CD4-positive, CD25-positive, alpha-beta regulatory T cell (primary cell): ENCODE measurements around the gene ZFYVE27. TPM values are rescaled to one million over a fixed set of nuclear protein-coding genes. Genes with fewer than 3 reads are reported as not detected.

ENCODE experiments used
- ATAC-seq, 2 donors: fragments of 150-1000 bp; cut with Tn5 transposase; one replicate each; pipeline ENCODE4 v1.10.0; 2021; ENCODE audit warnings: low read depth in 2 of 2, moderate number of reproducible peaks in 2 of 2, moderate library complexity in 1 of 2
- DNase-seq, 3 donors: peaks; one replicate each; pipeline versions ENCODE4 v3.0.0 to v3.0.0-alpha.2; 2012 to 2022; ENCODE audit warnings: mixed read lengths in 1 of 3
- H3K27ac ChIP-seq: one replicate; pipeline ENCODE4 v1.7.0; 2013; ENCODE audit warnings: mild to moderate bottlenecking, low read length; ENCODE audit not compliant: insufficient read depth, poor library complexity, severe bottlenecking
- H3K27me3 ChIP-seq: one replicate; pipeline ENCODE4 v1.7.0; 2013; ENCODE audit warnings: low read length; ENCODE audit not compliant: control insufficient read depth, insufficient read depth
- H3K36me3 ChIP-seq: one replicate; pipeline ENCODE4 v1.7.0; 2013; ENCODE audit warnings: mild to moderate bottlenecking, low read length, moderate library complexity; ENCODE audit not compliant: control insufficient read depth, insufficient read depth
- H3K4me1 ChIP-seq: 2 replicates; pipeline ENCODE4 v1.7.0; 2013; ENCODE audit warnings: mild to moderate bottlenecking, low read length; ENCODE audit not compliant: insufficient read depth, control insufficient read depth, poor library complexity, severe bottlenecking
- H3K4me3 ChIP-seq: one replicate; pipeline ENCODE4 v1.7.0; 2013; ENCODE audit warnings: low read depth, mild to moderate bottlenecking, low read length, moderate library complexity
- H3K9me3 ChIP-seq, 2 experiments: 1 replicate in 1 of 2; 2 replicates in 1 of 2; pipeline ENCODE4 v1.7.0; 2013; ENCODE audit warnings: low read length in 2 of 2, mild to moderate bottlenecking in 1 of 2, moderate library complexity in 1 of 2; ENCODE audit not compliant: control insufficient read depth in 2 of 2
- H3K27ac Mint-ChIP-seq, 3 donors: one replicate each; pipeline ENCODE4 v1.8.0; 2020 to 2022; ENCODE audit warnings: mild to moderate bottlenecking in 3 of 3, mixed read lengths in 3 of 3, moderate library complexity in 2 of 3
- H3K27me3 Mint-ChIP-seq: one replicate; pipeline ENCODE4 v1.8.0; 2022; ENCODE audit warnings: mild to moderate bottlenecking, mixed read lengths
- H3K36me3 Mint-ChIP-seq: one replicate; pipeline ENCODE4 v1.8.0; 2020; ENCODE audit warnings: mixed read lengths
- H3K4me1 Mint-ChIP-seq, 4 donors: one replicate each; pipeline ENCODE4 v1.8.0; 2020 to 2022; ENCODE audit warnings: mixed read lengths in 4 of 4, mild to moderate bottlenecking in 1 of 4
- H3K4me3 Mint-ChIP-seq, 4 donors: one replicate each; pipeline ENCODE4 v1.8.0; 2020 to 2022; ENCODE audit warnings: mild to moderate bottlenecking in 4 of 4, mixed read lengths in 4 of 4, moderate library complexity in 3 of 4
- H3K9me3 Mint-ChIP-seq, 7 donors: one replicate each; pipeline ENCODE4 v1.8.0; 2020 to 2022; ENCODE audit warnings: mixed read lengths in 7 of 7, mild to moderate bottlenecking in 3 of 7, moderate library complexity in 2 of 7
- polyA plus RNA-seq, 4 donors: library from polyadenylated mRNA; unstranded; fragments of 300-500 nt; fragmentation: Illumina TruSeq; gene quantifications; one replicate each; pipeline ENCODE4 v1.2.3, GENCODE V29; 2021
- total RNA-seq: library from RNA; stranded (reverse); gene quantifications from one replicate; pipeline ENCODE4 v1.2.3, GENCODE V29; 2022

The ZFYVE27 gene
- total and polyA plus RNA-seq, 5 donors from 2014 or later, result 22.4 to 86.9 (median 44.7) TPM

DNA sequence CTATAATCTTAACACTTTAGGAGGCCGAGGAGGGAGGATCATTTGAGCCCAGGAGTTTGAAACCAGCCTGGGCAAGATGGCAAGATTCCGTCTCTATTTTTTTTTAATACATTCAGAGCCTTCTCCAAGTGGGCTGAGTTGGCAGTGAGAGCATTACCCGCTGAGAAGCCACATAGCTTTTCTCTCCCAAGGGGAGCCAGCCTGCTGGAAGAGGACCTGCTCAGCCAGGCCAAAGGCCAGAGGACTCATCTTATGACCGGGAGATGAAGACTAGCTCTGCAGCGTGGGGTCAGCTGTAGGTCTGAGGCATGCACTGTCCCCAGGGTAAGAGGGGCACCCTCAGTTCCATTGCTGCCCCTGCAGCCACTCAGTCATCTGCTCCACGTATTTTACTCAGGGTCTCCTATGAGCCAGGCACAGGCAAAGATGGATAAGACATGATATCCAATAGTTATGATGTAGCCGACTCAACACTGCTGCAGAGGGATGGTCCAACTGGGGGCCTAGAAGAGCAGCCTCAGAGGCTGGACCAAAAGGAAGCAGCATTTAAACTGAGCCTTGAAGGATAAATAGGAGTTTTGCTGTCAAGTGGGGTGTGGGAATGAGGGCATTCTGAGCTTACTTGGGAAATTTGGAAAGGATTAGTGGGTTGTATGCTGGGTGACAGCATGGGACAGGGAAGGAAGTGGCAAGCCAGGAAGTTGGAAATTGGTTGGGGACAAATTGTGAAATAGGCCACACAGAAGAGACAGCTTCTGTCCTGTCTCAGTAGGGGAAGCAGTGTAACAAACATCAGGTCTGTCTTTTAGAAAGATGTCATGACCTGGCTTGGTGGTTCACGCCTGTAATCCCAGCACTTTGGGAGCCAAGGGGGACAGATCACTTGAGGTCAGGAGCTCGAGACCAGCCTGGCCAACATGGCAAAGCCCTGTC lies 25.0 kb upstream of the ZFYVE27 start:
- Histone ChIP-seq H3K4me3 (no peak overlapping the region), H3K4me1 (peaks cover 9% of the 10 kb centered on the region), H3K27ac (no peak overlapping the region), H3K36me3 (no peaks in the 10 kb centered on the region), H3K9me3 (no peaks in the 10 kb centered on the region), H3K27me3 (peaks cover 10% of the 10 kb centered on the region)
- Mint-ChIP-seq H3K27me3 (peaks cover 70% of the 10 kb centered on the region), H3K4me3 (peak overlapping the region; percentile 0 to 73 (median 58)), H3K36me3 (peaks cover 4% of the 10 kb centered on the region), H3K4me1 (peaks cover 0 to 20% (median 7%) of the 10 kb centered on the region in 4 donors), H3K27ac (no peak overlapping the region), H3K9me3 (peaks cover 0 to 3% (median 0%) of the 10 kb centered on the region in 7 donors)
- ATAC-seq, result no peak
- DNase-seq, result no peak

DNA sequence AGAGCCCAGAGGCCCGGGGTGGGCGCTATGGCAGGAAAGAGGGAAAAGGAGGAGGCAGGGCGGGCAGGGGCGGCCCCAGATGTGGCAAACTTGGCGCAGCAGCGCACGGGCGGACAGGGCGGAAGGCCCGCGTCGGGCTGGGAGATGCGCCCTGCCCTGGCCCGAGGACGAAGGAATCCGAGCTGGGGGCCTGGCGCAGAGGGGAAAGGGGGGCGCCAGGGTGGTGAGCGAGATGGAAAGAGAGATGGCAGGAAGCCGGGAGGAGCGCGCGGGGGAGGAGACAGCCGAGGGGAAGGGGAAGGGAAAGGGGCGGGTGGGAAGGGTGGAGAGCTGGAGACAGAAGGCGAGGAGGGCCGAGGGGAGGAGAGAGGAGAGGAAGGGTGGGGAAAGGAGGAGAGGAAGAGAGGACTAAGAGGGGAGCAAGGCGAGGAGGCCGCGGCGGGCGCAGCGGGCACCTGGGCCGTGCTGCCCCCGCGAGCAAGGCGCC lies 23.5 kb upstream of the ZFYVE27 start, which contains the start of gene MARVELD1:
Gene MARVELD1 (plus strand): TSS at position 392 of the 487 bp plus-strand sequence. CDS start 147 bp downstream, outside the sequence.
- peak within 1 kb of the TSS; percentile 32 for H3K4me3 ChIP-seq
- peak within 1 kb of the TSS; percentile 77 to 93 (median 83) for H3K27ac Mint-ChIP-seq
- H3K4me1 Mint-ChIP-seq, result peaks cover 0 to 20% (median 7%) of the 10 kb centered on the region in 4 donors
- DNase-seq (no peak), ATAC-seq (no peak)
- H3K9me3 Mint-ChIP-seq, result peaks cover 0 to 3% (median 0%) of the 10 kb centered on the region in 7 donors
- no peaks in the 10 kb centered on the region for H3K9me3 ChIP-seq
- H3K27me3 Mint-ChIP-seq, result peaks cover 64% of the 10 kb centered on the region
- H3K27me3 ChIP-seq, result peaks cover 10% of the 10 kb centered on the region
- peak within 1 kb of the TSS; percentile 90 to 98 (median 94) for H3K4me3 Mint-ChIP-seq
- H3K27ac ChIP-seq, result no peak within 1 kb of the TSS
- H3K4me1 ChIP-seq, result peaks cover 9% of the 10 kb centered on the region
- no peaks in the 10 kb centered on the region for H3K36me3 ChIP-seq
- peaks cover under 1% of the 10 kb centered on the region for H3K36me3 Mint-ChIP-seq

DNA sequence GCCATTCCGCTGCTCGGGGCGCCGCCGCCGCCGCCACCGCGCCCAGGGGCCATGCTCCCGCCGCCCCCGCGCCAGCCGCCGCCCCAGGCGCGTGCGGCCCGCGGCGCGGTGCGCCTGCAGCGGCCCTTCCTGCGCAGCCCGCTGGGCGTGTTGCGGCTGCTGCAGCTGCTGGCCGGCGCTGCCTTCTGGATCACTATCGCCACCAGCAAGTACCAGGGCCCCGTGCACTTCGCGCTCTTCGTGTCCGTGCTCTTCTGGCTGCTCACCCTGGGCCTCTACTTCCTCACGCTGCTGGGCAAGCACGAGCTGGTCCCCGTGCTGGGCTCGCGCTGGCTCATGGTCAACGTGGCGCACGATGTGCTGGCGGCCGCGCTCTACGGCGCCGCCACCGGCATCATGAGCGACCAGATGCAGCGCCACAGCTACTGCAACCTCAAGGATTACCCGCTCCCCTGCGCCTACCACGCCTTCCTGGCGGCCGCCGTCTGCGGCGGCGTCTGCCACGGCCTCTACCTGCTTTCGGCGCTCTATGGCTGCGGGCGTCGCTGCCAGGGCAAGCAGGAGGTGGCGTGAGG lies 23.0 kb upstream of the ZFYVE27 start:
- H3K4me3 ChIP-seq, result peak overlapping the region; percentile 32
- H3K4me1 ChIP-seq, result peaks cover 9% of the 10 kb centered on the region
- Mint-ChIP-seq H3K4me1 (peaks cover 0 to 20% (median 7%) of the 10 kb centered on the region in 4 donors), H3K27me3 (peaks cover 60% of the 10 kb centered on the region), H3K36me3 (no peaks in the 10 kb centered on the region), H3K4me3 (peak overlapping the region; percentile 90 to 98 (median 94)), H3K9me3 (peaks cover 0 to 3% (median 0%) of the 10 kb centered on the region in 7 donors), H3K27ac (peak overlapping the region in 2 of 3 donors; percentile 60 to 93)
- peaks cover 10% of the 10 kb centered on the region for H3K27me3 ChIP-seq
- no peaks in the 10 kb centered on the region for H3K36me3 ChIP-seq
- peak; percentile 32 to 64 (median 40) for DNase-seq
- ATAC-seq, result peak; percentile 73 to 78
- H3K27ac ChIP-seq, result no peak overlapping the region
- no peaks in the 10 kb centered on the region for H3K9me3 ChIP-seq

DNA sequence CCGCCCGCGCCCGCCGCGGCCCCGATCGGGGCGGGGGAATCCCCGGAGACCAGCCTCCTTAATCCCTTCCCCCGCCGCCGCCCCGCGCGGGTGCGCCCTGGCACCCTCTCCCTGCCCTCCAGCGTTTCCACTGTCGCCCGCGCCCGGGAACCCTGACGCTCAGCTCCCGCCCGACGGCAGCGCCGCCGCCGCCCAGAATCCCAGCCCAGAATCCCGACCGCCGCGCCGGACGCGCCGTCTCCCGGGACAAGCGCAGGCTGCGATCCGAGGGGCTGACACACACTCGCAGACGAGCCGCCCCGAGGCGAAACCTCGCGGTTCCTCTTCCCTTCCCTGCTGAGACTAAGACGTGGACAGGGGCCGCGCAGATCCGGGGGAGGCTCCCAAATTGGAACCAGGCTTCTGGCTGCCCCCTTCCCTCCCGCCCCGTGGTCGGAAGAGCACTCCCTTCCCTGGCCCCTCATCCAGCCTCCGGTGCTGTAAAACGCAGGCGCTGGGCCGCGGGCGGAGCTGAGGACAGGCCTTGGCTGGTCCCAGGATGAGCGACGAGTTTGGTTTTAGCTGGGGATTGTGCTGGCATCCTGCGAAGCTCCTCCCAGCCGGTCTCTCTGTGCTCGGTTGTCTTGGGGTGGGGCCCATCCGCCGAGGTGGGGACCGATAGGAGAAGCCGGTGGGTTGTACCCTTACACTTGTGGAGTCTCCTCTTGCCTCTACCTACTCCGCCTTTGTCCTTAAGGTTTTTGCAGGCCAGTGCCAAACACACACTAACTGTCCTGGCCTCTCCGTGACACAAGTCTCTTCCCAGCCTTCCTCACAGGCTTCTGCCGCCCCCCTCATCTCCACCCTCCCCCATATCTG lies 22.3 kb upstream of the ZFYVE27 start:
- Mint-ChIP-seq H3K4me3 (peak overlapping the region; percentile 82 to 98 (median 94)), H3K4me1 (peaks cover 0 to 20% (median 7%) of the 10 kb centered on the region in 4 donors), H3K9me3 (peaks cover 0 to 3% (median 0%) of the 10 kb centered on the region in 7 donors), H3K27ac (no peak overlapping the region), H3K36me3 (no peaks in the 10 kb centered on the region), H3K27me3 (peaks cover 53% of the 10 kb centered on the region)
- Histone ChIP-seq H3K27ac (no peak overlapping the region), H3K27me3 (peaks cover 8% of the 10 kb centered on the region), H3K36me3 (no peaks in the 10 kb centered on the region), H3K4me3 (no peak overlapping the region), H3K9me3 (no peaks in the 10 kb centered on the region), H3K4me1 (peaks cover 9% of the 10 kb centered on the region)
- ATAC-seq, result peak in 1 of 2 donors; percentile 9
- DNase-seq, result no peak

DNA sequence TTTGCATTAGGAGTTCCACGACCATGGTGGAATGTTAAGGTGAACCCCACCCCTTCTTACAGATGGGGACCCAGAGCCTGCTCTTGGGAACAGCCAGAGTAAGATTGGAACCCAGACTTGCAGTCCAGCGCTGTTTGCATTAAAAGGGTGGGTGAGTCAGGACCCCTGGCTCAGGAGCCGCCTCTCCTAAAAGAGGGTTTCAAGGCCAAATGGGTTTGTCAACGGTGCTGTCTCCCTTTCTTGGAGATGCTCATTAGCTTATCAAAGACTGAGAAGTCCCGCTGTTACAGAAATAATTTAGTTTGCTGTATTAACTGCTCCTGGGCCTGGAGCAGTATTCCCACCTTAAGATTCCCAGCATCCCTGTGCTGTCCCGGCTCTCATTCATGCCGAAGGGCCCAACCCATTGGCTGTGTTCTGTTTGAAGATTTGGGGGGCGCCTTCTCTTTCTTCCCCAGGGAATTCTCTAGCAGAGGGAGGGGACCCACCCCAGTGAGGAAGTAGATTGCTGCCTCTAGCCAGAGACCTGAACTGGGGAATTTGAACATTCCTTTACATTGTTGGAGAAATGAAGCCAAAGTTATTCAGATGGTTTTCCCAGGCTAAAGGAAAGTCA lies 21.6 kb upstream of the ZFYVE27 start:
- Mint-ChIP-seq H3K27ac (no peak overlapping the region), H3K4me3 (peak overlapping the region; percentile 53 to 98 (median 86)), H3K27me3 (peaks cover 45% of the 10 kb centered on the region), H3K9me3 (peaks cover 0 to 3% (median 0%) of the 10 kb centered on the region in 7 donors), H3K4me1 (peaks cover 0 to 20% (median 7%) of the 10 kb centered on the region in 4 donors), H3K36me3 (no peaks in the 10 kb centered on the region)
- H3K9me3 ChIP-seq, result no peaks in the 10 kb centered on the region
- no peaks in the 10 kb centered on the region for H3K36me3 ChIP-seq
- DNase-seq (no peak), ATAC-seq (no peak)
- H3K4me1 ChIP-seq, result peaks cover 9% of the 10 kb centered on the region
- H3K27me3 ChIP-seq, result peaks cover 5% of the 10 kb centered on the region
- H3K27ac ChIP-seq, result no peak overlapping the region
- no peak overlapping the region for H3K4me3 ChIP-seq

DNA sequence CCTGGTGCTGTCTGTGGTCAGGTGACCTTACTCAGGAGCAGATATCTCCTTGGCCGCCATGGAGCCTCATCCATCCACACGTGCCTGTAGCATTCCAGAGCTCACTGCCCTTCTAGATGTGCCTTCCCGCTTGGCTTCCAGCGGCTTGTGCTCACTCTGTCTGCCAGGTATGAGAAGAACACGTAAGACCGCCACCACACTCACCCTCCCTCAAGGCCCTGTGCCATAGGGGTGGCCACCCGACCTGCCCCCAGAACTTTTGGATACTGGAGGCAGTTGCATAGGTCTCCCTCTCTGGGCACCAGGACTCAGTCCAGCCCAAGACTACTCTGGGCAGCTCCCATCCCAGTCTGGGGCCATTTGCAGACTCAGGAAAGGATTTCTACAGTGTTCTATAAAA lies 19.3 kb upstream of the ZFYVE27 start:
- Histone ChIP-seq H3K4me3 (no peak overlapping the region), H3K27me3 (peaks cover 3% of the 10 kb centered on the region), H3K27ac (no peak overlapping the region), H3K4me1 (peaks cover 9% of the 10 kb centered on the region), H3K36me3 (no peaks in the 10 kb centered on the region), H3K9me3 (no peaks in the 10 kb centered on the region)
- Mint-ChIP-seq H3K4me1 (peaks cover 0 to 13% (median 4%) of the 10 kb centered on the region in 4 donors), H3K27ac (no peak overlapping the region), H3K36me3 (no peaks in the 10 kb centered on the region), H3K4me3 (peak overlapping the region in 1 of 4 donors; percentile 61), H3K27me3 (peaks cover 35% of the 10 kb centered on the region), H3K9me3 (peaks cover 0 to 3% (median 0%) of the 10 kb centered on the region in 7 donors)
- DNase-seq (no peak), ATAC-seq (no peak)
